Measurements from ENCODE around the gene CDPF1. TPM values are rescaled to one million over a fixed set of nuclear protein-coding genes. Genes with fewer than 3 reads are reported as not detected.

The CDPF1 gene
- total RNA-seq, 1 donor from 2014 or later = 22.1 TPM

- no peaks in the 10 kb centered on the region for H3K9me3 ChIP-seq
- no peak for DNase-seq (ENCODE audit: extremely low spot score in 2 of 2)
- intact Hi-C loops (cut with DNase I) = no loop called here
- no peaks in the 10 kb centered on the region for H3K4me1 ChIP-seq
- no peak for TF ChIP-seq POLR2A (IDR thresholded peaks at IDR 0.05)
- no peak overlapping the region for H3K27ac ChIP-seq
- peaks cover 0 to 8% of the 10 kb centered on the region in 2 donors for H3K36me3 ChIP-seq
- no peaks in the 10 kb centered on the region for H3K27me3 ChIP-seq
- H3K4me3 ChIP-seq = no peak overlapping the region
Observed at GRCh38 chr22:46240073-46240472, 10.0 kb downstream of the CDPF1 start.

- Histone ChIP-seq H3K4me3 (no peak overlapping the region), H3K9me3 (no peaks in the 10 kb centered on the region), H3K4me1 (no peaks in the 10 kb centered on the region), H3K27ac (no peak overlapping the region), H3K36me3 (peaks cover 0 to 14% of the 10 kb centered on the region in 2 donors), H3K27me3 (no peaks in the 10 kb centered on the region)
- intact Hi-C loops (cut with DNase I) = no loop called here
- DNase-seq (ENCODE audit: extremely low spot score in 2 of 2) = no peak
- TF ChIP-seq POLR2AphosphoS5 (IDR thresholded peaks at IDR 0.05; ENCODE audit: insufficient read depth in 1 of 2, low read depth in 1 of 2) = no peak
- TF ChIP-seq POLR2A (IDR thresholded peaks at IDR 0.05) = no peak
- TF ChIP-seq CTCF (IDR thresholded peaks at IDR 0.05) = no peak
Observed at GRCh38 chr22:46239261-46240048, 10.6 kb downstream of the CDPF1 start.

GRCh38 chr22:46238541-46238940, 11.6 kb downstream of the CDPF1 start:
- Histone ChIP-seq H3K27me3 (no peaks in the 10 kb centered on the region), H3K36me3 (peaks cover 0 to 15% of the 10 kb centered on the region in 2 donors), H3K27ac (no peak overlapping the region), H3K4me1 (no peaks in the 10 kb centered on the region), H3K4me3 (no peak overlapping the region), H3K9me3 (no peaks in the 10 kb centered on the region)
- DNase-seq (ENCODE audit: extremely low spot score in 2 of 2) = no peak
- TF ChIP-seq POLR2A (IDR thresholded peaks at IDR 0.05) = no peak
- no peak for TF ChIP-seq POLR2AphosphoS5 (IDR thresholded peaks at IDR 0.05; ENCODE audit: insufficient read depth in 1 of 2, low read depth in 1 of 2)
- TF ChIP-seq CTCF (IDR thresholded peaks at IDR 0.05) = no peak
- intact Hi-C loops (cut with DNase I) = no loop called here

GRCh38 chr22:46237453-46238124, 12.5 kb downstream of the CDPF1 start:
- Histone ChIP-seq H3K27me3 (no peaks in the 10 kb centered on the region), H3K4me1 (no peaks in the 10 kb centered on the region), H3K9me3 (no peaks in the 10 kb centered on the region), H3K4me3 (no peak overlapping the region), H3K36me3 (peaks cover 0 to 15% of the 10 kb centered on the region in 2 donors), H3K27ac (no peak overlapping the region)
- TF ChIP-seq POLR2AphosphoS5 (IDR thresholded peaks at IDR 0.05; ENCODE audit: insufficient read depth in 1 of 2, low read depth in 1 of 2) = no peak
- TF ChIP-seq POLR2A (IDR thresholded peaks at IDR 0.05) = no peak
- no peak for TF ChIP-seq CTCF (IDR thresholded peaks at IDR 0.05)
- intact Hi-C loops (cut with DNase I) = no loop called here
- DNase-seq (ENCODE audit: extremely low spot score in 2 of 2) = no peak

GRCh38 chr22:46234969-46235368, 15.1 kb downstream of the CDPF1 start:
- H3K27me3 ChIP-seq = no peaks in the 10 kb centered on the region
- no peaks in the 10 kb centered on the region for H3K4me1 ChIP-seq
- TF ChIP-seq POLR2AphosphoS5 (IDR thresholded peaks at IDR 0.05; ENCODE audit: insufficient read depth in 1 of 2, low read depth in 1 of 2) (no peak), CTCF (IDR thresholded peaks at IDR 0.05) (no peak), POLR2A (IDR thresholded peaks at IDR 0.05) (no peak)
- no peak for DNase-seq (ENCODE audit: extremely low spot score in 2 of 2)
- H3K36me3 ChIP-seq = peaks cover 0 to 22% of the 10 kb centered on the region in 2 donors
- H3K4me3 ChIP-seq = no peak overlapping the region
- intact Hi-C loops (cut with DNase I) = no loop called here
- no peaks in the 10 kb centered on the region for H3K9me3 ChIP-seq
- no peak overlapping the region for H3K27ac ChIP-seq
